Stimulated activated naive CD8-positive, alpha-beta T cell treated with anti-CD3 and anti-CD28 coated beads, Interleukin-15, amount 100 ng/mL, for 72 hours (primary cell): ENCODE results near the gene SPRED2.

Experiments used
- ATAC-seq: fragments of 150-1000 bp; cut with Tn5 transposase; 2 replicates; pipeline ENCODE4 v1.10.0; 2021; ENCODE audit warnings: mild to moderate bottlenecking, moderate library complexity
- DNase-seq, 2 donors: peaks; one replicate each; pipeline ENCODE4 v3.0.0; 2021 to 2022
- H3K27ac Mint-ChIP-seq, 2 donors: one replicate each; pipeline ENCODE4 v1.8.0; 2022; ENCODE audit warnings: mild to moderate bottlenecking in 2 of 2, mixed read lengths in 2 of 2, moderate library complexity in 2 of 2
- H3K27me3 Mint-ChIP-seq: one replicate; pipeline ENCODE4 v1.8.0; 2022; ENCODE audit warnings: mixed read lengths
- H3K4me1 Mint-ChIP-seq: one replicate; pipeline ENCODE4 v1.8.0; 2022; ENCODE audit warnings: mild to moderate bottlenecking, mixed read lengths
- H3K4me3 Mint-ChIP-seq, 2 donors: one replicate each; pipeline ENCODE4 v1.8.0; 2022; ENCODE audit warnings: mild to moderate bottlenecking in 2 of 2, mixed read lengths in 2 of 2, moderate library complexity in 1 of 2
- H3K9me3 Mint-ChIP-seq, 2 donors: one replicate each; pipeline ENCODE4 v1.8.0; 2022; ENCODE audit warnings: mixed read lengths in 2 of 2

Gene SPRED2

DNA sequence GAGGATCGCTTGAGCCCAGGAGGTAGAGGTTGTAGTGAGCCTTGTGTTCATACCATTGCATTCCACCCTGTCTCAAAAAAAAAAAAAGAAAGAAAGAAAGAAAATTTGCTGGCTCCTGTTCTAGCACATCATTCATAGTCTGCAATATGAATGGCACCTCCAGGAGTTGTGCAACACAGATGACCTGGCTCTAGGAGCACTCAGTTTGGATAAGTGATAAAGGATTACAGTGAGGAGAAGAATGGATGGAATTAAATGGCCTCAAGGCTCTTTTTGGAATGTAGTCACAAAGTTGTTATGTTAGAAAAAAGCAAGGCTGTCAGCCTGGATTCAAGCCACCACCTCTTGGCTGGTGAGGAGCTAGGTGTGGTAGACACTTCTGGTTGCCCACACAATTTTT, 21.5 kb upstream of the SPRED2 start:
- no peak for ATAC-seq
- H3K4me1 Mint-ChIP-seq: no peaks in the 10 kb centered on the region
- peaks cover 49% of the 10 kb centered on the region for H3K27me3 Mint-ChIP-seq
- H3K27ac Mint-ChIP-seq: no peak overlapping the region
- no peaks in the 10 kb centered on the region for H3K9me3 Mint-ChIP-seq
- no peak for DNase-seq
- no peak overlapping the region for H3K4me3 Mint-ChIP-seq

DNA sequence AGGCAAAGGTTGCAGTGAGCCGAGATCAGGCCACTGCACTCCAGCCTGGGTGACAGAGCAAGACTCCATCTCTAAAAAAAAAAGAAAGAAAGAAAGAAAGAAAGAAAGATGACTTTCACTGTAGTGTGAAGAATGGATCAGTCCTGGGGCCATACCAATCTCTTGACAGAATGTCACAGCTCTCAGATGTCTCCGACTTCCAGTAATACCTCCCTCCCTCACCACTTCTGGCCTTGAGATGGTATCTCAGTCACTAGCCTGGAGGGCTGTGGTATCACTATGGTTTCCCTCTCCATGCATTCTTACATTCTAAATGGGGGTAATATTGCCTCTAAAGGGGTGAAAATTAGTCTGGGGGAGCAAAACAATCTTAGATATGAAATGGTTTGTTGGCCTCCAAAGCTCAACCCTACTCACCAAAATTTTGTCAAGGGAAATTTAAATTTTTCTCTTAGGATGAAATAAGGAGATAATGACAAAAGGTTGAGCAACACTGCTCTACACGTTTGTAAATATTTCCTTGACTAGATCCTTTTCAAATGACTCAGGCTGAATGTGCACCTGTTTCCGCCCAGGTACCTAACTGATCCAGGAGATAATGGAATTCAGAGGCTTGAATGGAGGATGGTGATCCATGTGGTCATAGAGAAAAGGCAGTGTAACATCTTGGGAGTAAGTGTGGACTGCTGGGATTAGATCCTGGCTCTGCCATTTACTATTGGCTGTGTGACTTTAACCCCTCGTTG, 19.9 kb upstream of the SPRED2 start:
- H3K9me3 Mint-ChIP-seq: no peaks in the 10 kb centered on the region
- no peak for DNase-seq
- H3K4me3 Mint-ChIP-seq: no peak overlapping the region
- no peak for ATAC-seq
- no peaks in the 10 kb centered on the region for H3K4me1 Mint-ChIP-seq
- no peak overlapping the region for H3K27ac Mint-ChIP-seq
- peaks cover 58% of the 10 kb centered on the region for H3K27me3 Mint-ChIP-seq

DNA sequence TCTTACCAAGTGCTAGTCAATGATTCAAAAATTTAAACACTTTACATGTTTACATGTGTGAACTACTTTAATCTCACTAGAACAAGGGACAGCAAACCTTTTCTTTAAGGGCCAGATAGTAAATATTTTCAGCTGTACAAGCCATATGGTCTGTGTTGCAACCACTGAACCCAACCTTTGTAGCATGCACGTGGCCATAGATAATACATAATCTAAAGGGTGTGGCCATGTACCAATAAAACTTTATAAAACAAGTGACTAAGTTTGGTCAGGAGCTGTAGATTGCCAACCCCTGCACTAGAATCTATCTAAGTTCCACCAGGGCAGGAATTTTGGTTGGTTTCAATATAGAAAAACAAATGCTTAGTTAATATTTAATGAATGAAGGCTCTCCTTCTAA, 18.4 kb upstream of the SPRED2 start:
- no peak for ATAC-seq
- Mint-ChIP-seq H3K9me3 (no peaks in the 10 kb centered on the region), H3K4me1 (no peaks in the 10 kb centered on the region), H3K27me3 (peaks cover 66% of the 10 kb centered on the region), H3K4me3 (no peak overlapping the region), H3K27ac (no peak overlapping the region)
- no peak for DNase-seq

DNA sequence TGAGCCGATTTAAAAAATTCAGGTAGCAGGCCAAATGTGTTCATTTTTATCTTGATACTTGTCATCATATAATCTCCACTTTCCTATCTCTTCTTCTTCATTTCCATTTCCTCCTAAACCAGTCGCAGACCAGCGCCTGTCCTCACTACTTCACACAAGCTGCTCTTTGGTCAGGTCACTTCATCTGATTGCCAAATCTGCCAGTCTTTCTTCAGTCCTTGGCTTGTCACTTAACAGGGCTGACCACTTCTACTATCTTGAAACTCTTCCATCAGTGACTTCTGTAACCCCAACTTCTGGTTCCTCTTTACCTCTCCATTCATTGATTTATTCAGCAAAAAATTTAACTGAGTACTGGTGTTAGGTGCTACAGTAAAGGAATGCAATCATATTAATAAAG, 18.0 kb upstream of the SPRED2 start:
- H3K4me3 Mint-ChIP-seq: no peak overlapping the region
- ATAC-seq (no peak), DNase-seq (no peak)
- peaks cover 66% of the 10 kb centered on the region for H3K27me3 Mint-ChIP-seq
- H3K27ac Mint-ChIP-seq: no peak overlapping the region
- no peaks in the 10 kb centered on the region for H3K4me1 Mint-ChIP-seq
- H3K9me3 Mint-ChIP-seq: no peaks in the 10 kb centered on the region

DNA sequence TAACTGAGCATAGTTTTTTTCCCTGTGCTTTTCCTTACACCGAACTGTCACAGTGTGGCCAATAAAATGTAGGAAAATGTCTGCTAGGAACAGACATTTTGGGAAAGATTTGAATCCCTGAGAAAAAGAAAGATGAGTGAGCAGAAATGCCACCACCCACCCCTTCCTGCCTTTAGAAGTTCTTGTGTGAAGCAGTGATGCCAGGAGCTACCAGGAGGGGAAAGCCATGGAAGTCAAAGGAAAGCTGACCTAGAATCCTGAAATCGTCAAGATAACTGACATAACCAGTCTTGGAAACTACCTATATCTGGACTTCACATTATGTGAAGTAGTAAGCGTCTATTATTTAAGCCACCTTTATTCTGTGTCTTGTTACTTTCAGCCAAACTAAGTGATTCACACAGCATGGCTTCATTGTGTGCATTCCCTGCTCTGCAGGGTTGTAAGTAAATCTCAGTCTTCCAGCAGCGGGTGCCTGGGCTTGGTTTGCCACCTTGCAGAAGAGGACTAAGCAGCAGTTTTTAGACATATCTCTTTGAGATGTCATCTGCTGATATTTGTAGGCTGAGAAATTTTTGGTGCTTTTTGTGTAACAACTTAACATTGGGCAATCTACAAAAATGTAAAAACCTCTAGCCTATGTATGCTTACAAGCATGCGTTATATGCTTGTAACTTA, 11.2 kb upstream of the SPRED2 start:
- no peak for DNase-seq
- no peaks in the 10 kb centered on the region for H3K4me1 Mint-ChIP-seq
- H3K9me3 Mint-ChIP-seq: no peaks in the 10 kb centered on the region
- no peak overlapping the region for H3K4me3 Mint-ChIP-seq
- no peak for ATAC-seq
- peaks cover 53% of the 10 kb centered on the region for H3K27me3 Mint-ChIP-seq
- no peak overlapping the region for H3K27ac Mint-ChIP-seq

DNA sequence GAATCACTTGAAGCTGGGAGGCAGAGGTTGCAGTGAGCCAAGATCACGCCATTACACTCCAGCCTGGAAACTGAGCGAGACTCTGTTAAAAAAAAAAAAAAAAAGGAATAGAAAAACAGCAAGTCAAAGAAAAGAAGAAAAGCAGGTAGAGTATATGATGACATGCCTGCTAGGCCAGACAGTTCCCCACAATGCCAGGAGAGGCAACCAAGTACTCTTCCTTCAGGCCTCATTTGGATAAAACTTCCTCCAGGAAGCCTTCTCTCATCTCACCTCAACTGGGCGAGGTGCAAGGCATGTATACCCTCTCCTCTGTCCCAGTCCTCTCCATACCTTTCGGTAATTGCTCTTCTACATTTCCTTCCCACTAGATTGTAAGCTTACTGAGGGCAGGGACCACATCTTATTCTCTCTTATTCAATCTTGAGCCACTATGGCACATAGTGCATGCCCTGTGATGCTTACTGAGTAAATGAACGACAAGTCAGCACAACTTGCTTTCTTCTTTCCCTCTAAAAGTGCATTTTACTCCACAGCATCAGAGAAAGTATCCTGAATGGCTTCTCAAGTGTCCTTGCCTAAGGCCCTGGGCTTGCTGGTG, 10.1 kb upstream of the SPRED2 start:
- ATAC-seq: no peak
- Mint-ChIP-seq H3K27me3 (peaks cover 56% of the 10 kb centered on the region), H3K27ac (no peak overlapping the region)

DNA sequence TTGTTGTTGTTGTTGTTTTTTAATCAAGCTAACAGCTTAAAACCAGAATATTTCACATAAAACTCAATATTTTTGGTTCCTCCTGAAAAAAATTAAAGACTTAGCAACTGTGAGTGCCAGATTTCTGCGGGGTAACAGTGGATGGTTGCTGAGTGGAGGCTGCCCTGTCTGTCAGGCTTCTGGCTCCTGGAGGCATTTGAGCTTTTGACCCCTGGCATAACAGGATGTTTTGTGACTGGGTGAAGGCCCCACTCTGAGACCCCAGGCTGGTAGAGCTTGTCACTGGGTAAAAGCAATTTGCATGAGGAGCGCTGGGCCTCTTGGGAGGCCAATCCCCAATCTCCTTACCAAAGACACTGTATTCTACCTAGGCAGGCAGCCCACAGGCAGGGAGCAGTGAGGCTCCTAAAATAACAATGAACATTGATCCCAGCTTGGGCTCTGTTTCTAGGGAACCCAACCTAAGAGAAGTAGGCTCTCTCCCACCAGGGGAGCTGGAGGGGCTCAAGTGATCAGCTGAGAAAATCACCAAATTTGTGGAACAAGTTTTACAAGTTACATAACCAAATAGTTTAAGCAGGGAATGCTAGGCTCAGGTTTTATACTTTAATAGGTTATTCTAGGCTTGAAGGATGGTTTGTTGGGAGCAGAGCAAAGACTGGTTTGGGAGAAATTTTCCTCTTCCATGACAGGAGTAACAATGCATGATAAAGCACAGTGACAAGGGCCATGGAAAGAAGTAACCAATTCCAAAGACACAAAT, 5.9 kb upstream of the SPRED2 start:
- H3K27me3 Mint-ChIP-seq: peaks cover 84% of the 10 kb centered on the region
- H3K4me1 Mint-ChIP-seq: peaks cover 31% of the 10 kb centered on the region
- no peak for ATAC-seq

More for the DNA sequence above, 10.1 kb upstream of the SPRED2 start:
- Mint-ChIP-seq H3K4me3 (no peak overlapping the region), H3K9me3 (no peaks in the 10 kb centered on the region), H3K4me1 (peaks cover 2% of the 10 kb centered on the region)
- no peak for DNase-seq

DNA sequence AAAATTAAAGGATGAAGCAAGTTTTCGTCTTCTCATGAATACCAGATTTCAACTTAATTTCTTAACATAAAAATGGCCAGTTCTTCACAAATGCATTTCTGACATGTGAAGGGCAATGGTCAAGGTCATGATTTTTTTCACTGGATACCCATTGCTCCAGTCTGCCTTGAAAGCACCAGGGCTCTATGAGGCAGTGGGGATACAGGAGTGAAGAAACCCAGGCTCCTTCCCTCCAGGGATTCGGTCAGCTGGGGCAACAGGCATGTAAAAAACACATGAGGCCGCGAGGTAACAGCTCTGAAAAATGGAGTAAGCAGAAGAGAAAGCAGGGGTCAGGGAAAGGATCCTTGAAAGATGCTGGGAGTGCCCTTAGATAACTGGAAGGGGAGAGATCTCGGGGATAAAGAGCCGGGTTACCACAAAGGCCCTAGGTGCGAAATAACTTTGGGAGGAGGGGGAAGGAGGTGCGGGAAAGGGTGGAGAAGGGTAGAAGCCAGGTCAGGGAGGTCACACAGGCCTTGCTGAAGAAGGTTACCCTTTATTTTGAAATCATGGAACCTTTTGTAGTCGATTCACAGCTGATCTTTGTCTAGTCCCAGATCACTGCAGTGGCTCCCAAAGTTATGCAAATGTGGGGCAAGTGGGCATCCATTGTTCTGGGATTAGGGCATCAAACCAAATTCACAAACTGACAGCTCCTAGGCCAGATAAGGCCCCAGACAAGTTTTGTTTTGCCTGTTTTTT, 5.2 kb upstream of the SPRED2 start:
- Mint-ChIP-seq H3K4me3 (peak overlapping the region in 1 of 2 donors; percentile 96), H3K27ac (no peak overlapping the region), H3K9me3 (no peaks in the 10 kb centered on the region), H3K4me1 (peaks cover 31% of the 10 kb centered on the region), H3K27me3 (peaks cover 83% of the 10 kb centered on the region)
- DNase-seq: no peak
- no peak for ATAC-seq

More for the DNA sequence above, 5.9 kb upstream of the SPRED2 start:
- Mint-ChIP-seq H3K27ac (no peak overlapping the region), H3K9me3 (no peaks in the 10 kb centered on the region), H3K4me3 (no peak overlapping the region)
- DNase-seq: no peak

DNA sequence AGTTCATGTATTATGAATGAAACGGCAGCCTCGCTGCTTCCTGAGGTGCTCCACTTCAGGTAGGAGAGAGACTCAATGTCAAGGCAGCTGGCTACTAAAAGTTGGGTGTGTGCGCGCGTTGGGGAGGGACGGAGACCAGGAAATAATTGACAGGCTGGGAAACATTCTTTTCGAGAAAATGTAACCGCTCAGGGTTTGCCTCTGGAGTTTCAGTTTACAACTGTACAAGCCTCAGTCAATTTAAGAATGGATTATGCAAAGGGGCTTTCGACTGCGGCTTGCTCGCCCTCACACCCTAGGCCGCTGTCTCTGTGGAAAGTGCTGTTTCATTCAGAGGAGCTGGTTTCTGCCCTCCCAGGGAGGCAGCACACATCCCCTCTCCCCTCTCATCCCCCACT, 4.4 kb upstream of the SPRED2 start:
- H3K27ac Mint-ChIP-seq: no peak overlapping the region
- H3K4me1 Mint-ChIP-seq: peaks cover 31% of the 10 kb centered on the region
- H3K4me3 Mint-ChIP-seq: peak overlapping the region; percentile 88 to 96
- DNase-seq (peak; percentile 56 to 79), ATAC-seq (peak; percentile 84)
- no peaks in the 10 kb centered on the region for H3K9me3 Mint-ChIP-seq
- peaks cover 76% of the 10 kb centered on the region for H3K27me3 Mint-ChIP-seq

DNA sequence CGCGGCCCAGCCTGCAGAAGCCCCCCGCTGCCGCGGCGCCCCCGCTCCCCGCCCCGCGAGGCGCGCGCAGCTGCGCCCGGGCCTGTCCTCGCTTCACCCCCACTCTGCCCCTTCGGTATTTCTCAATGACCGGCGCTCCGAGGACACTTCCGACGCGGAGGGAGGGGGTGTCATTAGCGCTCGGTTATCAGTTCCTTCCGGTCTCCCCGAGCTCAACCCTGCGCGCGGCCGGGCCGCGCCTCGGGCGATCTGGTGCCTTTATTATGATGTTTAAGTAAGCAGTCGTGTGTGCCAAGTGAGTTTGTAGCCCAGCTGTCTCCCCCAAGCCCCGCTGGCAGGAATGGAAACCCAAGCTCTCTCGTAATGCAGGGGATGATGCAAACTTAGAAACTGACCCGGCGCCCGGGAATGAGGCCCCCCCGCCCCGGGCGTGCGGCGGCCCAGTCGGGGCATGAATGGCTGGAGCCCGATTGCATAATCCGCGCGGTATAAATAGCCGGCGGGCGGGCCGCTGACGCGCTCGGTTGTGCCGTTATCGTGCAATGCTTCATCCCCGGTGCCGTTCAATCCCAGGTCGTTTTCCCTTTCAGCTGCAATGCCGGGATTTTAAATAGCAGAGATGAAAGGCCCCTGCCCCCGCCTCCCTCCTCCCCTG, 3.9 kb upstream of the SPRED2 start:
- peaks cover 31% of the 10 kb centered on the region for H3K4me1 Mint-ChIP-seq
- peaks cover 71% of the 10 kb centered on the region for H3K27me3 Mint-ChIP-seq
- peak; percentile 44 for ATAC-seq
- DNase-seq: peak; percentile 36 to 58
- H3K4me3 Mint-ChIP-seq: peak overlapping the region; percentile 88 to 96
- H3K27ac Mint-ChIP-seq: peak overlapping the region; percentile 93
- no peaks in the 10 kb centered on the region for H3K9me3 Mint-ChIP-seq

DNA sequence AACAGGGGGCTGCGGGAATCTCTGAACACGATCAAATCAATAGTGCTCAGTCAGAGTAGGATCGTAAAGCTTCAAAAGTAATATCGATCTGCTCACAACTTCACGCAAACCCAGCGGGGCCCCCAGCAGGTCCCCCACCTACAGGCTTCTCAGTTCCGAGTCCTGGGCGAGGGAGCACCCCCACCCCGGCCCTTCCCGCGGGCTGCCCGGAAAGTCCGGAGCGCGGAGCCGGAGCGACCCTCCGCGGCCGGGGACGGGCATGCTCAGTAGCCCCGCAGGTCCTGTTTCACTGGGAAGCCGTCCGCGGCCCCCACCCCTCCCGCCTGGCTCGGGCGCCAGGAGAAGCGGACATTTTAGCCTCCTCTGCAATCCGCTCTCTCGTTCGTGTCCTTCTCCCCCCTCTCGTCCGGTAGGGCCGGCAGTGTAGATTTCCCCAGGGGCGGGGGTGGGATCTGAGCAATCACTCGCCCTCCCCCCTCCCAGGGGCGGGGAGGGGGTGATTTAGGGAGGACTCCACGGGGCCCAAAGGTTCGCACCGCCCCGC, 3.3 kb upstream of the SPRED2 start:
- no peaks in the 10 kb centered on the region for H3K9me3 Mint-ChIP-seq
- H3K27ac Mint-ChIP-seq: peak overlapping the region in 1 of 2 donors; percentile 90
- DNase-seq: peak; percentile 59 to 64
- peak overlapping the region; percentile 88 to 96 for H3K4me3 Mint-ChIP-seq
- peak; percentile 39 for ATAC-seq
- H3K27me3 Mint-ChIP-seq: peaks cover 72% of the 10 kb centered on the region
- peaks cover 32% of the 10 kb centered on the region for H3K4me1 Mint-ChIP-seq

DNA sequence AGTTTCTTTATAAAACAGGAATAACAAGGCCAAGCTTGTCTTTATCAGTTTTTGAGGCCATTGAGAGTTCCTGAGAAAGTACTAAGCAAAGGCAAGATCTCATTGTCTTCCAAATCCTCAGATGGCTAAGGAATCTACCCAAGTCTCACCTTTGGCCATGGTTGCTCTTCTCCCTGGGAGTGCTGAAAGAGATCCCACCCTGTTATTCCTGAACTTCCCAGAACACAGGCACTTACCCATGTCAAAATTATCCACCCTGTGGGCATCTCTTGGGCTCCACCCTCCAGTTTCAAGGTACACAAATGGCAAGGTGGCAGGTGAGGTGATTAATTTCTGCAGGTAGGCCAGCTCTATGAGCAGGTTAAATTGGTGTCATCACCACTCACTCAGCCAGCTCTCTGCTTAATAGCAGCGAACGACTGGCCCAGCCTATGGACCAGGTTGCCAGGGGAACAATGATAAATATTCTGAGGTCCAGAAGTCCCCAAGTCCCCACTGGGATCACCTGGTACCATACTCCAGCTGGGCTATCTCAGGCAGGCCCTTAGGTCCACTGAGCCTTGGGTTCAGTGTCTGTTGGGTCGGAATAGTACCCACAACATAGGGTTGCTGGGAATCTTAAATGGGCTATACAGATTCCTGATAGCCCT, 2.3 kb upstream of the SPRED2 start:
- no peak overlapping the region for H3K4me3 Mint-ChIP-seq
- H3K9me3 Mint-ChIP-seq: no peaks in the 10 kb centered on the region
- no peak overlapping the region for H3K27ac Mint-ChIP-seq
- peaks cover 41% of the 10 kb centered on the region for H3K4me1 Mint-ChIP-seq
- DNase-seq (no peak), ATAC-seq (no peak)
- peaks cover 76% of the 10 kb centered on the region for H3K27me3 Mint-ChIP-seq

DNA sequence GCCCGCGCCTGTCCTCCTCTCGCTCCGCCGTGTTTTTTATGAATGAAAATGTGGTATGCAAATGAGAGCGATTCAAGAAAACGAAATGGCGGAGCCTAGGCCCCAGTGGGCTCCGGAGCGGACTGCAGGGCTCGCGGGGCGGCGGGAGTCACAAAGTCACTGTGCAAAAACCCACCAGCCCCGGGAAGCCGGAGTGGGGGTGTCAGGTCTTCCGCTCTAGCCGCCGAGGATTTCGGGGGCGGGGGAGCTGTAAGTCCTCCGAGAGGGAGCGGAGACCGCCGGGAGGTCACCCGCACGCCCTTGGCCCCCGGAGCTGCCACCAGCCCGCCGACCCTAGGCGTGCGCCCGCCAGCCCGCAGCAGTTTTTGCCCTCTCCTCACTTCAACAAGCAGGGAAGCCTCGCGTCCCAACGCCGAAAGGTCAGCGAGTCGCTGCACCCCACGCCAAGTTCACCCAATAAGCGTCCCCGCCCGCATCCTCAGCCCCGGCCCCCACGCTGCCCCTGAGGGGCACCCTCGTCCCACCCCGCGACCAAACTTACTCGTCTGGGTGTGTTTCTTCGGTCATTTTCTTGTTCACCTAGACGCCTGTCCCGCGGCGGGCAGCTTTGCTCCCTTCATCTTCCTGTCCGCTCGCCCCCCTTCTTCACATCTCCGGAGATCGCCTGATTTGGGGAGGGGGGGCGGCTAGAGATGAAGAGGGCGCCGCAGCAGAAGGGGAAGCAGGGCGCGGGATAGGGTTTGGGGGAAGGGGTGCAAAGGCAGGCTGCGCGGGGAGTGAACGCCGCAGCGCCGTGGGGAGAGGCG, 775 bp downstream of the SPRED2 start:
- H3K27ac Mint-ChIP-seq: peak overlapping the region; percentile 44 to 97
- H3K9me3 Mint-ChIP-seq: no peaks in the 10 kb centered on the region
- peaks cover 78% of the 10 kb centered on the region for H3K27me3 Mint-ChIP-seq
- ATAC-seq: peak; percentile 50
- peaks cover 30% of the 10 kb centered on the region for H3K4me1 Mint-ChIP-seq
- peak; percentile 51 to 63 for DNase-seq
- peak overlapping the region; percentile 85 to 88 for H3K4me3 Mint-ChIP-seq
